NCI-H226 (cell line): ENCODE results near the gene INTU.
A peak's percentile ranks its signal among the peaks of the same experiment; 100 is the strongest.
"Not testable (repeated sequence)": the region's sequence is repeated elsewhere in the genome, so short reads cannot be mapped to it uniquely, and the experiment has no call there.

Experiments
- DNase-seq: peaks from one replicate; pipeline ENCODE4 v3.0.0-alpha.2; 2015

Gene INTU

DNA sequence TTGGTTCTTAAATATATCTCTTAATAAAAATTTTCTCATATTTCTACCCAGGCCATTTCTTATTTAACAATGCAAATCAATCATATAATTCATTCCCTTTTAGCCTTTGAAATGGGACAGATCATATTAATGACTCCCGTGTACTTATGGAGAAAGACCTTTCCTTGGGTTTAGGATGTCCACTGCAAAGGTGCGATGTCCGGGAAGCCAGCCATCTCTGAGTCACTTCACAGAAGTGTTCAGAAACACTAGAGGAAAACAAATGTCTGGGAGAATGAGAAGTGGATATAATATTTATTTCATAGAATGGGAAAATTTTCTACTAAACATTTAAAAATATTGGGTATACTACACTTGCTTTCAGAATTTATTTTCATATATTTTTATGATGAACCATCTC lies 15.3 kb downstream of the INTU start:
- DNase-seq, result no peak

DNA sequence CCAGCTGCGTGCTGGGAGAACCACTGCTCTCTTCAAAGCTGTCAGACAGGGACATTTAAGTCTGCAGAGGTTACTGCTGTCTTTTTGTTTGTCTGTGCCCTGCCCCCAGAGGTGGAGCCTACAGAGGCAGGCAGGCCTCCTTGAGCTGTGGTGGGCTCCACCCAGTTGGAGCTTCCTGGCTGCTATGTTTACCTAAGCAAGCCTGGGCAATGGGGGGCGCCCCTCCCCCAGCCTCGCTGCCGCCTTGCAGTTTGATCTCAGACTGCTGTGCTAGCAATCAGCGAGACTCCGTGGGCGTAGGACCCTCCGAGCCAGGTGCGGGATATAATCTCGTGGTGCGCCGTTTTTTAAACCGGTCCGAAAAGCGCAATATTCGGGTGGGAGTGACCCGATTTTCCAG lies 22.8 kb downstream of the INTU start:
- not testable (repeated sequence) for DNase-seq

DNA sequence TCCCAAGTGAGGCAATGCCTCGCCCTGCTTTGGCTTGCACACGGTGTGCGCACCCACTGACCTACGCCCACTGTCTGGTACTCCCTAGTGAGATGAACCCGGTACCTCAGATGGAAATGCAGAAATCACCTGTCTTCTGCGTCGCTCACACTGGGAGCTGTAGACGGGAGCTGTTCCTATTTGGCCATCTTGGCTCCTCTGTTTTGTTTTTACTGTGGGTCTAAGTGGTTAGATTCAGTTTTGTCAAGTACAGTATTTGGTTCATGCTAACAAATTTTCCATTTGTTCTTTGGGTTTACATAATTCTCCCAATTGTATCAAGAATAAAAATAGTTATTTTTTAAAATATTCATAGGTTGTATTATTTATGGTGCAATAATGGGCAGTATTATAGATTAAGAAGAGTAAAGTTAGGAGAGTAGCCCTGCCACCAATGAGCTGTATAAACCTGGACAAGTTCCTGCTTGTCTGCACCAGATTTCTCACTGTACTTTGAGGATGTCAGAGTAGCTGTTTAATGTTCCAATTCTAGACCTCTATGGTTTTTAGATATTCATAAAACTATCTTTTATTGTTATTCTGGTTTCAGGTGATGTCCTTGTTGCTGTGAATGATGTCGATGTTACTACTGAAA lies 23.4 kb downstream of the INTU start:
- DNase-seq, result no peak

DNA sequence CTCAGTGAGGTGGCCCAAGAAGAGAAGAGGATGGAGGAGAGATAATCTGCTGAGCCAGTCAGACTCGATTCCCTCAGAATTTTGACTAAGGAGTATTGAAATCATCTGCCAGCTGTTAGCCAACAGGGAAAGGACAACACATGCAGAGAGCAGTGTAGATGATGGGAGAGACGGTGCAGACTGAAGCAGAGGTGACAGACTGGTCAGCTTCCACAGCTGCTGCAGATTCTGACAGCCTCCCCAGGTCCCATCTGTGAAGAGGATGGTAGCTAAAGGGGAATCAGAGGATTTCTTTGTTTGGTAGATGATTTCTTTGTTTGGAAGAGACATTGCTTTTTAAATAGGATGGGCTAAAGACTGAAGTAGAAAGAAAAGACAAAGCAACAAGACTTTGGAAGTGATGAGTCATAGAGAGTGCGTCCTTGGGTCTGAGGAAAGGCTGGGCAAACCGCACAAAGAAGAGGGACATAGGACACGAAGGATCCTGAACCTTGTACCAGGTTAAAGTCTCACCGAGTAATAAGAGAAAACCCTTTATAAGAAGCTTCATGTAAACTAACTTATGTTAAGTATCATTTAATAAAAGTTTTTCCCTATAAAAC lies 27.6 kb downstream of the INTU start:
- DNase-seq, result no peak

DNA sequence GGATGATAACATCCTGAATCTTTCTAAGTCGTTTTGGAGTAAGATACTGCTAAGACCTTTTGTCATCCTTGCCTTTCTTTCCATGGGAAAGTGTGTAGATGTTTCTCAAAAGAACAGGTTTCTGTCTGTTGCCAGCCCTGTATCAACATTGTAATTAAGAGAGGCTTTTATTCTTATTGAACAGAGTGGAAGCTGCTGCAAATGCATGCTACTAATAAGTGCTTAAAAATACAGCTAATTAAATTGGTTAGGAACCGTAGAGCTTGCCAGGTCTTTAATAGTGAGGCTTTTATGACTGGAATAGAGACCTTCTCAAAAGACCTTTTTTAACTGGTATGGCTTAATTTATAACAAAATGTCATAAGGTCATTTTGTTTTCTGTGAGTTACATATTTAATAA lies 34.4 kb downstream of the INTU start:
- DNase-seq, result no peak

DNA sequence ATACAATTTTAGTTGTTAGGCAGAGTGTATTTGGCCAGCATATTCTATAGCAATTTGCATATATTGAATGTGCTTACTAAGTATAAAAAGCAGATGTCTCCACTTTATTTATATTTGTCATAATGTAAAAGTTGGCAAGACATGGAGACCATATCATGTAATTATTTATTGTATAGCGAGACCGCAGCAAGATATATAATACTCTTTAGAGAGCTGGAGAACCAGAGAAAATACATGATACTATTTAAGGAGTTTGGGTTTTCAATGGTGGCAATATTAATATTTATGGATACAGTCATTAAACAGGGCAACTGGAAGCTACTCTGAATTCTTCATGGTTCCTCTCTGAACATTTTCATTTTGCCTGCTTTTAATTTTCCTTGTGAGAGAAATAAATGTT lies 35.0 kb downstream of the INTU start:
- no peak for DNase-seq

DNA sequence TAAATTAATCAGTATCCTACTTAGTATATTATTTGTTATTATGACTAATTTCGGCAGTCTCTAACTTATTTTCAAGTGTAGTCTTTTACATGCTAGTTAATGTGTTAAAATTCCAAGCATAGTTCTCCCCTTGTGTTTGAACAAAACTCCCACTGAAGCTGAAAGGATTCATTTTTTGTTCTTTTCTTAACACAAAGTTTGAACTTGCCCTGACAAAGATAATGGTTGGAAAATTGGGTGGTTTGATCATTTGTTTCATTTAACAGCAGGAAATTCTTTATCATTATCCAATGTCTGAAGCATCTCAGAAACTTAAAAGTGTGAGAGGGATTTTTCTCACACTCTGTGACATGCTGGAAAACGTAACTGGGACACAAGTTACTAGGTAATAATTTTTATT lies 36.0 kb downstream of the INTU start:
- no peak for DNase-seq

DNA sequence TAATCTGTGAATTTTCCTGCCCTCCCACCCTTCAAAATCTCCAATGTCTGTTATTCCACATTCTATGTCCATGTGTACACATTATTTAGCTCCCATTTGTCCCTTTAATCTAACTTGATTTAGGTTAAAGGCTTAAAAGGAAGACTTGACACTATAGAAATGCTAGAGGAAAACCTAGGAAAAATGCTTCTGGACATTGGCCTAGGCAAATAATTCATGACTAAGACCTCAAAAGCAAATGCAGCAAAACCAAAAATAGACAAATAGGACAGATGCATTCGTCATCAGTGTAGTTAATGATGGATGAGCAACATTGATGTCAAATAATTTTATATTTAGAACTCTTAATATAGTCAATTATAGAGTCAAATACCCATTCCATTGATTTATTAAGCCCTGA lies 36.9 kb downstream of the INTU start:
- no peak for DNase-seq

DNA sequence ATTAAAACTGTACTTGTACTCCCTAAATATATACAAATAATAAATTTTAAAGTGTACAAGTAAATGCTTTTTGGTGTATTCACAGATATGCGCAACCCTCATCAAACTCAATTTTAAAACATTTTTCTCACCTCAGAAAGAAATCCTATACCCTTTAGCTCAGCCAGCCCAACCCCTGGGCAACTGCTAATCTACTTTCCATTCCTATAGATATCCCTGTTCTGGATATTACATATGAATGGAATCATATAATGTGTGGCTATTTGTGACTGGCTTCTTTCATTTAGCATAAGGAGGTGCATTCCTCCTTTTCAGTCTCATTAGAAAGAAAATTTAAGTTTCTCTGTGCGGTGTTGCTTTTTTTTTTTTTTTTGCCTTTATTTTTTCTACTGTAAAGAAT lies 39.4 kb downstream of the INTU start:
- DNase-seq, result no peak

DNA sequence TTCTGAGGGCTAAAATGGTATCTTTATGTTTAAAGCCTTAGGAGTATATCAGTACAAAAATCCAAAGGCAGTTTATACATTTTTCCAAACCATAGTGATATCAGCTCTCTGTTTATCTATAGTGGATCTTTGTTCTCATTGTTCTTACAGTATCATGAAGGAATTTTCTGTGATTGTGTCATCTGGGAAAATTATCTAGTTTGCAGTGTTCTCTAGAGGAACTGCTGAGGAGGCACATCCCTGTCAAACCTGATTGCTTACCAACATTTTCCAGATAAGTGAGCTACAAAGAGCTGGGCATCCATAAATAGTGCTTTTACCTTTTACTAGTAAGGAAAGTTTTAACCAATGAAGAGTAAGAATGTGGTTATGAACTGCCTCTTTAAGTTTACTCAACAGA lies 52.5 kb downstream of the INTU start:
- peak; percentile 77 for DNase-seq

DNA sequence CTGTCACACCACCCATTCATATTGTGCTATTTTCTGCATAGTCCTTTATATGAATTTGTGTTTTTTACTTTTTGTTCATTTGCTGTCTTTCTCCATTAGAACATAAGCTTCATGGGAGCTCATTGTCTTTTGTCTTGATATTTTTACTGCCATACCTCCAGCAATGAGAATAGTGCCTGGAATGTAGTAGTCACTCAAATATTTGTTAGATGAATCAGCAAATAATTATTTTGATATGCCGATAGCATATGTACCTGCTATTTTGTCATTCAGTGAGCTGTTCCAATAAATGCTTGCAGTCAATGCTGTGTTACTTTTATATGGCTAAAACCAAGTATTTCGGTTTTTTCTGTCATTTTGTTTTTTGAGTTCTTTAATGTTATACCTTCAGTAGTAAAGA lies 53.9 kb downstream of the INTU start:
- peak; percentile 3 for DNase-seq

DNA sequence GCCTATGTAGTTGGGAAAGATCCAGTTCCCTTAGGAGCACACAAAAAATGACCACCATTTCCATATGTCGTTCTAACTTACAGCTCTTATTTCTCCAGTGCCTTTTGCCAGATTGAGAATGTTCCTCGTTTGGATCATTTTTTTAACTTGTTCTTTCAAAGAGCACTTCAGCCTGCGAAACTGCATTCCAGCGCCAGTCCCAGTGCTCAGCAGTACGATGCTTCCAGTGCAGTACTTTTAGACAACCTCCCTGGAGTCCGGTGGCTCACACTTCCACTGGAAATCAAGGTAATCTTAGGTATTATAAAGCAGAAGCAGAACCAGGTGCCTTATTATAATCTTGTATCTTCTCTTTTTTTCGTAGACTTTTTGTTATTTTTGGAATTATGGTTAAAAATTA lies 54.8 kb downstream of the INTU start:
- no peak for DNase-seq

DNA sequence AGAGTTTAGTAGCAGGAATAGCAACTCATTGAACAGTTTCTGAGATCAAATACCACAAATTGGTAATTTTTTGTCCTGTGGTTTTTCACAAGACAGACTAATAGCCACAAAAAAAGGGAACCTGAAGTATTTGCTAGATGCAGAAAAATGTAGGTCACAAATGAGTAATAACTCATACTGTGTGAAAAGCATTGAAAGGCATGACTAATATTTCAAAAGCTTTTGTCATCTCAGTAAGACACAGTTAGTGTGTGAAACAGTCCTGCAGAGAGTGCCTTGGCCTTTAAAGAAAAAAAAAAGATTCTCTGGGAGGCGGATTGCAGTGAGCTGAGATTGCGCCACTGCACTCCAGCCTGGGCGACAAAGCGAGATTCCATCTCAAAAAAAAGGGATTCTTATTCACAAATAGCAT lies 66.0 kb downstream of the INTU start:
- DNase-seq, result peak; percentile 64

DNA sequence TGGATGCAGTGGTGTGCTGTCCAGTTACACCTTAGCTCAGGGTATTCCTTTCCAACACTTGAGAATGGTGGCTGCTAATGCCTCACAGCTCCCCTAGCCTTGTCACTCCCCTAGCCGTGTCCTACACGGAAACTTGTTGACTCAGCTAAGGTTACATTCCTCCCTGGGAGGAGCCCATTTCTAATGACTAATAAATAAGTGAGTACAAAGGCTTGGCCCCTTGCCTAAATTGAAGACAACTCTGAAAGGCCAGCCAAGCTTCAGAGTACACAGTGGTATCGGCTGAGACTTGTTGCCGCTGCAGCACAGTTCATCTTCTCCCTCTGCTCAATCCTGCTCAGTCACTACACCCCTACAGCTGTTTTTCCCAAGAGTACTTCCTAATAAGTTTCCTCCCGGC lies 76.2 kb downstream of the INTU start:
- DNase-seq, result peak; percentile 62

DNA sequence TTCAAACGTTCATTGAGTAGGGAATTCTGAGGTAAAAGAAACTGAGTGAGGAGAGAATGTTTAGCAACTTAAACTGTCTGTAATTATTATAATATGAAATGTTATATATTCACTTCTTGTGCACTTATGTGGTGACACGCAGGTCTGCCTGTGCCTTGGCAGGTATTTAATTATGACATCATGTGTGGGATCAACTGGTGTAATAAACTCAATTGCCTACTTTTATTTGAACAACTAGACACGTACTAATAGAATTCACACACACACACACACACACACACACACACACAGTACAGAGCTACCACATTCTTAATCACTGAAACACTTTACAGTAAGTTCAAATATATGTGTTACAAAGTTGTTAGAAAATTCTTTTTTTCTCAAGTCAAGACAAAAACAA lies 76.7 kb downstream of the INTU start:
- DNase-seq, result peak; percentile 13

DNA sequence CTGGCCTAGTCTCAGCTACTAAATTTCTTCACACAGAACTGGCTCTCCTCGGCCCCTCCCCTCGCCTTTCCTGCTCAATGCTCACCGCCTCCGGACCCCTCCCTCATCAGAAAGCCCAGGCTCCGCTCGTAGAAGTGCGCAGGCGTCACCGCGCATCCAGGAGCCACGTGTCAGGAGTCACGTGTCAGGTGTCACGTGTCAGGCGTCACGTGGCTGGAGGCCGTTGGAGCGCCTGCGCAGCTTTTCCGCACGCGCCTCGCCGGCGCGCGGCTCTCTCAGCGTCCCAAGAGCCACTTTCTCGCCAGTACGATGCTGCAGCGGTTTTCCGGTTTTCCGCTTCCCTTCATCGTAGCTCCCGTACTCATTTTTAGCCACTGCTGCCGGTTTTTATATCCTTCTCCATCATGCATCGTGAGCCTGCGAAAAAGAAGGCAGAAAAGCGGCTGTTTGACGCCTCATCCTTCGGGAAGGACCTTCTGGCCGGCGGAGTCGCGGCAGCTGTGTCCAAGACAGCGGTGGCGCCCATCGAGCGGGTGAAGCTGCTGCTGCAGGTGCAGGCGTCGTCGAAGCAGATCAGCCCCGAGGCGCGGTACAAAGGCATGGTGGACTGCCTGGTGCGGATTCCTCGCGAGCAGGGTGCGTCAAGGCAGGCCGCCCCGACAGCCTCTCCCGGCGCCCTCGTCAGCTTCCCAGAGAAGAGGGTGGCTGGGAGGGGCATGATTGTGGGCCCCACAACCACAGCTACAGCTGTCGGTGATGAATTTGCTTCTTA lies 97.6 kb downstream of the INTU start, which contains the start of gene SLC25A31:
SLC25A31 (plus strand) TSS at position 259 of the 772 bp plus-strand sequence; CDS start at position 405, 146 bp downstream.
- DNase-seq, result no peak

DNA sequence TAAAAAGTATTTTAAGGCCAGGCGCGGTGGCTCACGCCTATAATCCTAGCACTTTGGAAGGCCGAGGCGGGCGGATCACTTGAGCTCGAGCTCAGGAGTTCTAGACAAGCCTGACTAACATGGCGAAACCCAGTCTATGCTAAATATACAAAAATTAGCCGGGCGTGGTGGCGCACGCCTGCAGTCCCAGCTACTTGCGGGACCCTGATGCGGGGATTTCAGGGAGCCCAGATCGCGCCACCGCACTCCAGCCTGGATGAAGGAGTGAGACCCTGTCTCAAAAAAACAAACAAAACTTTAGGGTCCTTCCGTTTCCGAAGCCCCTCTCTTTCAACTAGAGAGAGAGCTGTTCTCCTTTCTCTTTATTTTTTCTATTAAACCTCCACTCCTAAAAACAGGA lies 98.6 kb downstream of the INTU start:
- no peak for DNase-seq

DNA sequence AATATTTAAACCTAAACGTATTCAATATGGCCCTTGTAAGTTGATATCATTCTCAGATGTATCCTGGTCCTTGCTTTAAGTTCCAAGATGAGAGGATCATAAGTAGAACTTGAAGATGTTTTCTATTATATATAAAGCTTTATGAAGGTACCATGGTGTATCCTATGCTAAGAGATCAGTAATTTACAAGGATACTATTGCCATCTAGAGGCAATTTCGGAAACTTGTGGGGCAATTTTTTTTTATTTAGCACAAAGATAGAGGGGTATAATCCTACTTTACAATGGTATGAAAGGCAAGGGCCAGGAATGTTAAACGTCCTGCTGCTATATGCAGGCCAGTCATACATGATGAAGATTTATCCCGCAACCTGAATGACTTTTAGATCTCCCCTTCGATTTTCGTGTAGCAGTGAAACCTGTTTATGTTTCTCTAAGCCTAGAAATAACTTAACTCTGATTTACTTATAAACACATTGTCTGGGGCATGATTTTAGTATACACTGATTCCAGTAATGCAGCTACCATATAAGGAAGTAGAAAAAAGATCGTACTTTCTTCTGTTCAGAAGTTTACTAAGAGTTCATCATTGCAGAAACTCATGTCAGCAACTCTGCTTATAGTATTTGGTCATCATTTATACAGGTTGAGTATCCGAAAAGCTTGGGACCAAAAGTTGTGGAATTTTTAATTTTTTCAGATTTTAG lies 100.0 kb downstream of the INTU start:
- DNase-seq, result peak; percentile 20

DNA sequence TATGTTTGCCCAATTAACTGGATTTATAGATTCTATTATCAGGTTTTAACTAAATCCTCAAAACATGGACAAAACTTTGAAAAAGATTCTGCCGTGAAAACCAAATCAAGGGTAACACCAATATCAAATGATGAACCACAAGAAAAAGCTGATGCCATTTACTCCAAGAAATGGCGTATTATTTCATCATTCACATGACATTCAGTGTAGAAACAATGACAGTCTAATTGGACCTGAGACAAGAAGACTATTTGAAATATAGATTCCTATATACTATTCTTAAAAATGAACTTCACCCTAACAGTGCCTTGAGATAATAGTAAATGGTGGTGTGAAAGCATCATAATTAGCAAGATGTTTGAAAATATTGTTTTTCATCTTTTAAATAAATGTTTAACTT lies 102.2 kb downstream of the INTU start:
- no peak for DNase-seq

DNA sequence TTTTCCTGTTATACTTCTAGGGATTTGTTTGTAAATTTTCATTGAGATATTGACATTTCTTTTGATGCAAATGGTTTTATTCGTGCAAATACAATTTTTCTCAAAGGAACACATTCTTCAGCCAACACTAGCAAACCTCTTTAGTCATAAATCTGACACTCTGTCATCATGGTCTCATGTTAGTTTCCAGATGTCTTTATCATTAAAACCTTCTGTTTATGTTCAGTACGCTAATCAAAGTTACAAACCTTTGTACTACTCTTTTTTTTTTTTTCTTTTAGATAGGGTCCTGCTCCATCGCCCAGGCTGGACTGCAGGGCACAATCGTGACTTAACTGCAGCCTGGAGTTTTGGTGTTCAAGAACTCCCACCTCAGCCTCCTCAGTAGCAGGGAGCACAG lies 104.5 kb downstream of the INTU start:
- no peak for DNase-seq

DNA sequence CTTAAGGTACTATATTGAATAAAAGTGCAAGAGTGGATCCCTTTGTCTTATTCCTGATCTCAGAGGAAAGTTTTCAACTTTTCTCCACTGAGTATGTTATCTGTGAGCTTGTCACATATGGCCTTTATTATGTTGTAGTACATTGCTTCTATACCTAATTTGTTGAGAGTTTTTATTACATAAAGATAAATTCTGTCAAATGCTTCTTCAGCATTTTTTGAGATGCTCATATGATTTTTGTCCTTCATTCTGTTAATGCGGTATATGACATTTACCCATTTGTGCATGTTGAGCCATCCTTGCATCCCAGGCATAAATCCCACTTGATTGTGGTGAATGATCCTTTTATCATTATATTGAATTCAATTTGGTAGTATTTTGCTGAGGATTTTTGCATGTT lies 108.5 kb downstream of the INTU start:
- no peak for DNase-seq

DNA sequence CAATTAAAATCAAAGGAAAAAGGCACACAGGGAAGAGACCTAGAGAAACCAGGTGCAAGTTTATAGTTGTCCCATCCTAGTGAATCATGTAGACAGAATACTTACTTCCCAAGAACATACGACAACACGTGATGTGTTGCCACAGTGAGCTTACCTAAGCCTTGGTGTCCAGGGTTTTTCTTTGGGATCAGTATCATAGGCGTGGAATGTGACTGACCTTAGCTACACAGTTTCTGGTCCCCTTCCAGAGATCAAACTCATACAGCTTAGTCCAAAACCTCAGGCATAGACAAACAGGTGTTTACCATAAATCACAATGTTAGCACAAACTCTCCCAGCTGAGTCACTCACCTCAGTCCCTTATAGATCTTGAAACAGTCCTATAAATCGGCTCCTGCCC lies 115.1 kb downstream of the INTU start:
- DNase-seq, result no peak

DNA sequence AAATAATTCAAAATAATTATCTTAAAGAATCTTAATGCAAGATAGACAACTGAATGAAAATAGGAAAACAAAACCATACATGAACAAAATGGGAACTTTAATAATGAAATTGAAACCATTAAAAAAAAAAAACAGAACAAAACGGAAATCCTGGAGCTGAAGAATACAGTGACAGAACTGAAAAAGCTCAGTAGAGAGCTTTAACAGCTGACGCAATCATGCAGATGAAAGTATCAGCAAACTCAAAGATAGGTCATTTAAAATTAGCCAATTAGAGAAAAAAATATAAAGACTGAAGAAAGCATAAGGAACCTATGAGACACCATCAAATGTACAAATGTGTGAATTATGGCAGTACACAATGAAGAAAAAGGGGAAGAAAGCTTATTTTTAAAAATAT lies 116.2 kb downstream of the INTU start:
- no peak for DNase-seq

DNA sequence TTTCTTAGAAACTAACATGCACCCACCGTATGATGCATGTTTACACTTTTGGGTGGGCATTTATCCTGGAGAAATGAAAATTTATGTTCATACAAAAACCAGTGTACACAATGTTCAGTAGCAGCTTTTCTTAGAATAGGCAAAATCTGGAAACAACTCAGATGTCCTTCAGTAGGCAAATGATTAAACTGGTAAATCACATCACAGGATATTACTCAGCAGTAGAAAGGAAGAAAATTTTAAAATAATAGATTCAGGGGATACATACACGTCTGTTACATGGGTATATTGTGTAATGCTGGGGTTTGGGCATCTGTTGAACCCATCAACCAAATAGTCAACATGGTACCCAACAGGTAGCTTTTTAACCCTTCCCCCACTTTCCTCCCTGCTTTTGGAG lies 124.1 kb downstream of the INTU start:
- no peak for DNase-seq
